ENCODE measurements around the gene MESD. TPM values are rescaled to one million over a fixed set of nuclear protein-coding genes. Genes with fewer than 3 reads are reported as not detected.

MESD gene
- total RNA-seq, 4 donors from 2014 or later: 14.1 to 38.2 (median 24.7) TPM

GRCh38 chr15:80989081-80989517 is 520 bp downstream of the MESD start:
- WGBS: 0% methylated on average over 7 of the region's 7 CpGs
- no peaks in the 10 kb centered on the region for H3K27me3 ChIP-seq
- H3K27ac ChIP-seq: peak overlapping the region; percentile 92
- TF ChIP-seq EP300 (IDR thresholded peaks at IDR 0.05) (no peak), POLR2AphosphoS5 (IDR thresholded peaks at IDR 0.05) (no peak), POLR2A (IDR thresholded peaks at IDR 0.05) (no peak)
- TF ChIP-seq, protein P1, sequence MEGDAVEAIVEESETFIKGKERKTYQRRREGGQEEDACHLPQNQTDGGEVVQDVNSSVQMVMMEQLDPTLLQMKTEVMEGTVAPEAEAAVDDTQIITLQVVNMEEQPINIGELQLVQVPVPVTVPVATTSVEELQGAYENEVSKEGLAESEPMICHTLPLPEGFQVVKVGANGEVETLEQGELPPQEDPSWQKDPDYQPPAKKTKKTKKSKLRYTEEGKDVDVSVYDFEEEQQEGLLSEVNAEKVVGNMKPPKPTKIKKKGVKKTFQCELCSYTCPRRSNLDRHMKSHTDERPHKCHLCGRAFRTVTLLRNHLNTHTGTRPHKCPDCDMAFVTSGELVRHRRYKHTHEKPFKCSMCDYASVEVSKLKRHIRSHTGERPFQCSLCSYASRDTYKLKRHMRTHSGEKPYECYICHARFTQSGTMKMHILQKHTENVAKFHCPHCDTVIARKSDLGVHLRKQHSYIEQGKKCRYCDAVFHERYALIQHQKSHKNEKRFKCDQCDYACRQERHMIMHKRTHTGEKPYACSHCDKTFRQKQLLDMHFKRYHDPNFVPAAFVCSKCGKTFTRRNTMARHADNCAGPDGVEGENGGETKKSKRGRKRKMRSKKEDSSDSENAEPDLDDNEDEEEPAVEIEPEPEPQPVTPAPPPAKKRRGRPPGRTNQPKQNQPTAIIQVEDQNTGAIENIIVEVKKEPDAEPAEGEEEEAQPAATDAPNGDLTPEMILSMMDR (IDR thresholded peaks at IDR 0.05): no peak
- H3K9me3 ChIP-seq: no peaks in the 10 kb centered on the region
- no peaks in the 10 kb centered on the region for H3K36me3 ChIP-seq
- peak overlapping the region; percentile 95 for H3K4me3 ChIP-seq
- DNase-seq (ENCODE audit: low spot score in 2 of 2): no peak
- peaks cover 60% of the 10 kb centered on the region for H3K4me1 ChIP-seq

DNA sequence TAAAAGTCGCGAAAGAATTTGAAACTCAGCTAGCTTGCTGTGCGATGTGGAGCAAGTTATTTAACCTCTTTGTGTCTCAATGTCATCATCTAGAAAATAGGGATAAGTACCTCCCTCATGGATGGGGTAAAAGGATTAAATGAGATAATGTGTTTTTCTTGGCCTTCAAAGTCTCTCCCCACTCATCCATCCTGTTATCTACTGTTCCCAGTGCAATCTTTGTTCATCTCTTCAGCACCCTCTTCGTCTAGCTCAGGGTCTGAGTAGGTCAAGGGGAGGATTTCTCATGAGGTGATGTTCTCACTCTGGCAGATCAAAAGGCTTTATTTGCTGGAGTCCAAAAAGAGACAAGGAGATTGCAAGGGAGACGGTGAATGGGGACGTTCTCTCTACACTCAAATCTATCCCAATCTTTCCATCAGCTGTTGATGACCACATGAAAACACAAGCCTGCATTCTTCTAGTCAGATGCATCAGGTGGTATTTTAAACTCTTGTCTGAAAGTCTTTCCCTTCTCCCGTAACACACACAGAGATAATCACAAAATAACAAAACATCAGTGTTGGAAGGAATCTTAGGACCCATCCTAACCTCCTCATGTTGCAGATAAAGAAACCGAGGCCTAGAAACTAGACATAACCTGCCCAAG is 1.3 kb downstream of the MESD start:
- Histone ChIP-seq H3K27me3 (no peaks in the 10 kb centered on the region), H3K9me3 (no peaks in the 10 kb centered on the region), H3K4me3 (peak overlapping the region; percentile 95), H3K4me1 (peaks cover 61% of the 10 kb centered on the region), H3K36me3 (no peaks in the 10 kb centered on the region), H3K27ac (no peak overlapping the region)
- no peak for DNase-seq (ENCODE audit: low spot score in 2 of 2)
- WGBS: 69% methylated on average over 8 of the region's 8 CpGs
- TF ChIP-seq POLR2AphosphoS5 (IDR thresholded peaks at IDR 0.05) (no peak), POLR2A (IDR thresholded peaks at IDR 0.05) (no peak), EP300 (IDR thresholded peaks at IDR 0.05) (no peak)
- TF ChIP-seq, protein P1 (IDR thresholded peaks at IDR 0.05): no peak

DNA sequence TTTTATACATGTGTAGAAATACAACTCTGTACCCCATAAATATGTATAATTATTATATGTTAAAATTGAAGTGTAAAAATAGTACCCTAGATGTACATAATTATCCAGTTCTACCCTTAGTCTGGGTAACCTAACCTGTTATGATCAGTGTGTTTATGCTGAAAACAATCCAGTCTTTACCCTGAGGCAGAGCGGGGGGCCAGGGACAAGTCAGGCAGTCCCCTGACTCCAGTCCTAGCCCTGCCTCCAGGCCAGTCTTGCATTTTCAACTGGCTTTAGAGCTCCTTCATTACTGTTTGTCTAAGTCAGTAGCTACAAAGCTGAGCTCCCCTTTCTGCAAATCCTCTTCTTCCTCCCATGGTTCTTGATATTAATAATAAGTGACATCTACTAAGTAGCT is 3.1 kb downstream of the MESD start:
- TF ChIP-seq, protein P1 (IDR thresholded peaks at IDR 0.05): no peak
- no peak for TF ChIP-seq POLR2AphosphoS5 (IDR thresholded peaks at IDR 0.05)
- no peak for TF ChIP-seq POLR2A (IDR thresholded peaks at IDR 0.05)
- no peak for TF ChIP-seq EP300 (IDR thresholded peaks at IDR 0.05)
- Histone ChIP-seq H3K36me3 (peaks cover 3% of the 10 kb centered on the region), H3K9me3 (no peaks in the 10 kb centered on the region), H3K4me1 (peaks cover 53% of the 10 kb centered on the region), H3K27me3 (no peaks in the 10 kb centered on the region), H3K4me3 (no peak overlapping the region), H3K27ac (no peak overlapping the region)
- WGBS: 100% methylated on average over 1 of the region's 1 CpG
- DNase-seq (ENCODE audit: low spot score in 2 of 2): no peak

- TF ChIP-seq POLR2AphosphoS5 (IDR thresholded peaks at IDR 0.05) (no peak), POLR2A (IDR thresholded peaks at IDR 0.05) (no peak), EP300 (IDR thresholded peaks at IDR 0.05) (no peak)
- TF ChIP-seq, protein P1 (IDR thresholded peaks at IDR 0.05): no peak
- peaks cover 48% of the 10 kb centered on the region for H3K4me1 ChIP-seq
Observed at GRCh38 chr15:80985981-80986380, 3.6 kb downstream of the MESD start.

DNA sequence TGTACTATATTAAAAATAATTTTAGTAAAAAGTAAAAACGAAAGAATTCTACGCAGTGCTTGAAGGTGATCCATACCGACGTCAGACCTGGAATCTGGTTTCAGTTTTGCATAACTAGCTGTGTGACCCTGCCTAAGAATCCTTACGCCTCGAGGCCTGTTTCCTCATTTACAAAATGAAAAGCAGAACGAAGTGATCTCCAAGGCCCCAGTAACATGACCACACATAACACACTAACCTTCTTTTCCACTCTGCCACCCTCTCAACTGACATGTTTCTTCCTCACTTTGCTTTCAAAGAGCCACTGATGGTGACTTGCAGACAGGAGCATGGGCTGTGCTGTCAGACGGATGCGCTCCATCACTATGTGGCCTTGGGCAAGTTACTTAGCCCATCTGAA is 4.8 kb downstream of the MESD start:
- H3K36me3 ChIP-seq: peaks cover 17% of the 10 kb centered on the region
- TF ChIP-seq POLR2A (IDR thresholded peaks at IDR 0.05): no peak
- no peak for TF ChIP-seq POLR2AphosphoS5 (IDR thresholded peaks at IDR 0.05)
- TF ChIP-seq, protein P1 (IDR thresholded peaks at IDR 0.05): no peak
- no peak for TF ChIP-seq EP300 (IDR thresholded peaks at IDR 0.05)
- H3K27ac ChIP-seq: peak overlapping the region; percentile 35
- DNase-seq (ENCODE audit: low spot score in 2 of 2): no peak
- H3K4me1 ChIP-seq: peaks cover 37% of the 10 kb centered on the region
- WGBS: 51% methylated on average over 9 of the region's 9 CpGs
- H3K27me3 ChIP-seq: no peaks in the 10 kb centered on the region
- no peak overlapping the region for H3K4me3 ChIP-seq
- H3K9me3 ChIP-seq: no peaks in the 10 kb centered on the region

More at GRCh38 chr15:80985981-80986380, 3.6 kb downstream of the MESD start:
- Histone ChIP-seq H3K9me3 (no peaks in the 10 kb centered on the region), H3K36me3 (peaks cover 7% of the 10 kb centered on the region), H3K27me3 (no peaks in the 10 kb centered on the region), H3K27ac (no peak overlapping the region), H3K4me3 (no peak overlapping the region)
- no peak for DNase-seq (ENCODE audit: low spot score in 2 of 2)
- 90% methylated on average over 5 of the region's 5 CpGs for WGBS
